Measurements from ENCODE around the gene RBM4B. TPM values are rescaled to one million over a fixed set of nuclear protein-coding genes. Genes with fewer than 3 reads are reported as not detected.
A peak's percentile ranks its signal among the peaks of the same experiment; 100 is the strongest.

Gene RBM4B
- total RNA-seq, 1 donor from 2014 or later: 29.3 TPM

- TF ChIP-seq CTCF (IDR thresholded peaks at IDR 0.05; ENCODE audit: unreplicated experiment): no peak
- H3K27me3 Mint-ChIP-seq (ENCODE audit: unreplicated experiment): peaks cover 10% of the 10 kb centered on the region
- H3K9me3 Mint-ChIP-seq (ENCODE audit: unreplicated experiment): no peaks in the 10 kb centered on the region
- no peak for DNase-seq (ENCODE audit: low spot score)
- peaks cover 11% of the 10 kb centered on the region for H3K4me1 Mint-ChIP-seq (ENCODE audit: unreplicated experiment)
- H3K4me3 Mint-ChIP-seq (ENCODE audit: unreplicated experiment): peak overlapping the region; percentile 48
- peak overlapping the region; percentile 34 for H3K27ac Mint-ChIP-seq (ENCODE audit: unreplicated experiment)
- peaks cover 12% of the 10 kb centered on the region for H3K36me3 Mint-ChIP-seq (ENCODE audit: low read depth, unreplicated experiment)
Measured at GRCh38 chr11:66684635-66685034, 6.9 kb upstream of the RBM4B start.

DNA sequence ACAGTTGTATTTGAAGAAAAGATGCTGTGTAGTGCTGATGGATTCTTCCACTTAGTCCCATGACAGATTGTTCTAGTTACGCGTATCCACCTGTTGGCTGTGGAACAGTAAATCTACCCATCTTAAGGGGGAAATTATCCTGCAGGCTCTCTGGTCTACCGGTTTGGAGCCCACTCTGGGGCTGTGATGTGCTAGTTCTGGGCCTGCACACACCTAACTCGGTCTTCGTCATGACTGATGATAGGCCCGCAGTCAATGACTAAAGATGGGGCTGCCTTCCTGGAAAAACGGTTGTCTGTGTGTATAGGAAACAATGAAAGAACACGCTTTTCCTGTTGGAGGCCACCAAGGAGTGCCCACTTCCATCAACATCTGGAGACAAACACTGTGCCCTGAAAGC is 6.2 kb upstream of the RBM4B start:
- peaks cover 8% of the 10 kb centered on the region for H3K36me3 Mint-ChIP-seq (ENCODE audit: low read depth, unreplicated experiment)
- H3K27ac Mint-ChIP-seq (ENCODE audit: unreplicated experiment): no peak overlapping the region
- H3K4me1 Mint-ChIP-seq (ENCODE audit: unreplicated experiment): peaks cover 11% of the 10 kb centered on the region
- DNase-seq (ENCODE audit: low spot score): no peak
- no peak for TF ChIP-seq CTCF (IDR thresholded peaks at IDR 0.05; ENCODE audit: unreplicated experiment)
- H3K9me3 Mint-ChIP-seq (ENCODE audit: unreplicated experiment): no peaks in the 10 kb centered on the region
- no peak overlapping the region for H3K4me3 Mint-ChIP-seq (ENCODE audit: unreplicated experiment)
- peaks cover 5% of the 10 kb centered on the region for H3K27me3 Mint-ChIP-seq (ENCODE audit: unreplicated experiment)

DNA sequence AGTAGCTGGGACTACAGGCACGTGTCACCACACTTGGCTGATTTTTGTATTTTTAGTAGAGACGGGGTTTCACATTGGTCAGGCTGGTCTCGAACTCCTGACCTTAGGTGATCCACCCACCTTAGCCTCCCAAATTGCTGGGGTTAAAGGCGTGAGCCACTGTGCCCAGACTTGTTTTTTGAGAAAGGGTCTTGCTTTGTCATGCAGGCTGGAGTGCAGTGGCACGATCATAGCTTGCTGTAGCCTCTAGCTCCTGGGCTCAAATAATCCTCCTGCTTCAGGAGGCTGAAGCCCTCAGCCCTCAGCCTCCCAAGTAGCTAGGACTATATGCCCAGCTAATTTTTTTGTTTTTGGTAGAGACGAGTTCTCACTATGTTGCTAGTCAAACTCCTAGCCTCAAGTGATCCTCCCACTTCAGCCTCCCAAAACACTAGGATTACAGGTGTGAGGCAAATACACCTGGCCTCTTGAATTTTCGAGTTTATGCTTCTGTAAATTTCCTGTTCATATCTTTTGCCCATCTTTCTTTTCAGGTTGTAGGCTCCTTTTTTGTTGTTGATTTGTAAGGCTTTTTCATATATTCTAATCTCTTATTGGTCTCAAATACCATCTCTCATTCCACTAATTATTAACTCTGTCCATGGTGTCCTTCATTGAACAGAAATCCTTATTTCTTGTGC is 3.4 kb upstream of the RBM4B start:
- Mint-ChIP-seq H3K27ac (ENCODE audit: unreplicated experiment) (no peak overlapping the region), H3K27me3 (ENCODE audit: unreplicated experiment) (peaks cover 8% of the 10 kb centered on the region), H3K4me3 (ENCODE audit: unreplicated experiment) (no peak overlapping the region), H3K36me3 (ENCODE audit: low read depth, unreplicated experiment) (peaks cover 6% of the 10 kb centered on the region), H3K9me3 (ENCODE audit: unreplicated experiment) (no peaks in the 10 kb centered on the region), H3K4me1 (ENCODE audit: unreplicated experiment) (peaks cover 21% of the 10 kb centered on the region)
- no peak for DNase-seq (ENCODE audit: low spot score)
- TF ChIP-seq CTCF (IDR thresholded peaks at IDR 0.05; ENCODE audit: unreplicated experiment): no peak

GRCh38 chr11:66676931-66677598 is 622 bp downstream of the RBM4B start:
- Mint-ChIP-seq H3K27me3 (ENCODE audit: unreplicated experiment) (peaks cover 6% of the 10 kb centered on the region), H3K9me3 (ENCODE audit: unreplicated experiment) (no peaks in the 10 kb centered on the region), H3K36me3 (ENCODE audit: low read depth, unreplicated experiment) (peaks cover 6% of the 10 kb centered on the region), H3K27ac (ENCODE audit: unreplicated experiment) (peak overlapping the region; percentile 91), H3K4me3 (ENCODE audit: unreplicated experiment) (peak overlapping the region; percentile 90), H3K4me1 (ENCODE audit: unreplicated experiment) (peaks cover 28% of the 10 kb centered on the region)
- no peak for TF ChIP-seq CTCF (IDR thresholded peaks at IDR 0.05; ENCODE audit: unreplicated experiment)
- no peak for DNase-seq (ENCODE audit: low spot score)

DNA sequence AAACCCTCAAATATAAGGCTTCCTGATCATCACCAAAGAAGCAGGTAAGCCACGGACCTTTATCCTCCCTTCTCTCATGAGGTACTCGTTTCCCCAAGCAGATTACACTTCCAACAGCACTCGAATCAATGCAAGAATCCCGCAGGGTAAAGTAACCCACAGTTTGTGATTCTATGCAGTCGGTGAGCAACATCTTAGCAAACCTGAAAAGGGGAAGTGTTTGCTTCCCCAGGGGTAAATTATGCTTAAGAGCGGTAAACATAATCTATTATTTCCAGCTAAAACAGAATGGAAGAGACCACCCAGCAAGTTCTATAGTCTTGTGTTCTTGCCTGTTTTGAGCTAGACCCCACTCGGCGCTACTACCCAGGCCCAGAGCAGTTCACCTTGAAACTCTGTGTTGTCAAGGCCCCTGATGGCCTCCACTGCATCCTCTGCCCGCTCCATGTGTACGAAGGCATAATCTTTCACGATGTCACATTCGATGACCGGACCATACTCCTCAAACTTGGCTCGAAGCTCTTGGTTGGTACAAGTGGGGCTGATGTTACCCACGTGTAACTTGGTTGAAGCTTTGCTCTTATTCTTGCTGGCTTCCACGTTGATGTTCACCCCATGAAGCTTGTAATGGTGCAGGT is 1.3 kb downstream of the RBM4B start:
- peaks cover 6% of the 10 kb centered on the region for H3K27me3 Mint-ChIP-seq (ENCODE audit: unreplicated experiment)
- H3K27ac Mint-ChIP-seq (ENCODE audit: unreplicated experiment): peak overlapping the region; percentile 7
- no peak for TF ChIP-seq CTCF (IDR thresholded peaks at IDR 0.05; ENCODE audit: unreplicated experiment)
- H3K9me3 Mint-ChIP-seq (ENCODE audit: unreplicated experiment): no peaks in the 10 kb centered on the region
- peak overlapping the region; percentile 90 for H3K4me3 Mint-ChIP-seq (ENCODE audit: unreplicated experiment)
- DNase-seq (ENCODE audit: low spot score): no peak
- H3K36me3 Mint-ChIP-seq (ENCODE audit: low read depth, unreplicated experiment): peaks cover 6% of the 10 kb centered on the region
- peaks cover 28% of the 10 kb centered on the region for H3K4me1 Mint-ChIP-seq (ENCODE audit: unreplicated experiment)

All from endothelial cell (in vitro differentiated cells).